KMS-11 (cell line): ENCODE results near the gene MRRF.
A peak's percentile ranks its signal among the peaks of the same experiment; 100 is the strongest.

Experiments used
- H2AFZ ChIP-seq: fragments of 200-600 bp; sonication (generic); 2 replicates; pipeline ENCODE4 v1.6.1; 2016; ENCODE audit warnings: antibody characterized with exemption, mixed run types, low read depth
- H3K27ac ChIP-seq: fragments of 200-600 bp; sonication (generic); 2 replicates; pipeline ENCODE4 v1.6.1; 2016; ENCODE audit warnings: mild to moderate bottlenecking, mixed run types
- H3K27me3 ChIP-seq: fragments of 200-600 bp; sonication (generic); 2 replicates; pipeline ENCODE4 v1.6.1; 2017; ENCODE audit warnings: mild to moderate bottlenecking, low read depth, mixed run types, moderate library complexity; ENCODE audit not compliant: insufficient read depth
- H3K36me3 ChIP-seq: fragments of 200-600 bp; sonication (generic); 2 replicates; pipeline ENCODE4 v1.6.1; 2017; ENCODE audit warnings: mild to moderate bottlenecking, mixed run types; ENCODE audit not compliant: insufficient read depth
- H3K4me1 ChIP-seq: fragments of 200-600 bp; sonication (generic); 2 replicates; pipeline ENCODE4 v1.6.1; 2016; ENCODE audit warnings: mild to moderate bottlenecking, low read depth, mixed run types; ENCODE audit not compliant: poor library complexity, severe bottlenecking
- H3K4me2 ChIP-seq: fragments of 200-600 bp; sonication (generic); 2 replicates; pipeline ENCODE4 v1.7.0; 2016; ENCODE audit warnings: mild to moderate bottlenecking, mixed run types
- H3K4me3 ChIP-seq: fragments of 200-600 bp; sonication (generic); IDR thresholded peaks from 2 replicates; pipeline ENCODE4 v1.6.1; 2017; ENCODE audit warnings: low read depth, low read length, mixed read lengths; ENCODE audit not compliant: insufficient read depth
- H3K79me2 ChIP-seq: fragments of 200-600 bp; sonication (generic); 2 replicates; pipeline ENCODE4 v1.6.1; 2016; ENCODE audit warnings: low read depth, mixed run types; ENCODE audit not compliant: insufficient read depth
- H3K9ac ChIP-seq: fragments of 200-600 bp; sonication (generic); 2 replicates; pipeline ENCODE4 v1.6.1; 2016; ENCODE audit warnings: mild to moderate bottlenecking, mixed run types
- H4K20me1 ChIP-seq: fragments of 200-600 bp; sonication (generic); 2 replicates; pipeline ENCODE4 v1.6.1; 2016; ENCODE audit warnings: mild to moderate bottlenecking, mixed run types; ENCODE audit not compliant: insufficient read depth
- CTCF ChIP-seq: fragments of 200-600 bp; sonication (generic); conservative IDR thresholded peaks from 2 replicates; pipeline ENCODE4 v1.6.1; 2017; ENCODE audit warnings: low read depth, mild to moderate bottlenecking, antibody characterized with exemption, low read length, moderate library complexity, mixed read lengths

The MRRF gene

GRCh38 chr9:122348791-122349190 lies 84.1 kb downstream of the MRRF start:
- H3K9ac ChIP-seq: no peak overlapping the region
- no peaks in the 10 kb centered on the region for H3K36me3 ChIP-seq
- TF ChIP-seq CTCF: no peak
- no peak overlapping the region for H3K27ac ChIP-seq
- no peak overlapping the region for H3K4me3 ChIP-seq
- no peak overlapping the region for H2AFZ ChIP-seq
- H3K4me1 ChIP-seq: no peaks in the 10 kb centered on the region
- H3K79me2 ChIP-seq: no peaks in the 10 kb centered on the region
- no peaks in the 10 kb centered on the region; the same call in 1 of the 2 replicates for H3K27me3 ChIP-seq
- H4K20me1 ChIP-seq: no peaks in the 10 kb centered on the region
- no peak overlapping the region for H3K4me2 ChIP-seq

- Histone ChIP-seq H3K4me2 (no peak overlapping the region), H2AFZ (no peak overlapping the region), H3K27ac (no peak overlapping the region), H3K79me2 (no peaks in the 10 kb centered on the region), H3K9ac (no peak overlapping the region), H3K4me1 (no peaks in the 10 kb centered on the region), H3K36me3 (no peaks in the 10 kb centered on the region), H4K20me1 (no peaks in the 10 kb centered on the region), H3K4me3 (no peak overlapping the region), H3K27me3 (no peaks in the 10 kb centered on the region; the same call in 1 of the 2 replicates)
- TF ChIP-seq CTCF: no peak
Observed at GRCh38 chr9:122349201-122349600, 84.5 kb downstream of the MRRF start.

- H2AFZ ChIP-seq: no peak overlapping the region
- no peaks in the 10 kb centered on the region for H3K4me1 ChIP-seq
- no peak overlapping the region for H3K9ac ChIP-seq
- peak; percentile 94 for TF ChIP-seq CTCF
- H3K4me3 ChIP-seq: no peak overlapping the region
- no peaks in the 10 kb centered on the region for H4K20me1 ChIP-seq
- no peaks in the 10 kb centered on the region for H3K36me3 ChIP-seq
- no peak overlapping the region for H3K27ac ChIP-seq
- H3K27me3 ChIP-seq: no peaks in the 10 kb centered on the region; the same call in 1 of the 2 replicates
- H3K4me2 ChIP-seq: no peak overlapping the region
- H3K79me2 ChIP-seq: no peaks in the 10 kb centered on the region
Observed at GRCh38 chr9:122350577-122351355, 86.1 kb downstream of the MRRF start.

- no peak overlapping the region for H3K4me3 ChIP-seq
- no peaks in the 10 kb centered on the region; the same call in 1 of the 2 replicates for H3K27me3 ChIP-seq
- no peaks in the 10 kb centered on the region for H3K79me2 ChIP-seq
- H4K20me1 ChIP-seq: no peaks in the 10 kb centered on the region
- no peaks in the 10 kb centered on the region for H3K4me1 ChIP-seq
- H3K9ac ChIP-seq: no peak overlapping the region
- no peak overlapping the region for H3K27ac ChIP-seq
- no peak overlapping the region for H3K4me2 ChIP-seq
- no peak overlapping the region for H2AFZ ChIP-seq
- no peaks in the 10 kb centered on the region for H3K36me3 ChIP-seq
- no peak for TF ChIP-seq CTCF
Observed at GRCh38 chr9:122354536-122355199, 90.0 kb downstream of the MRRF start.
